ENCODE data around the gene RNF213.

The RNF213 gene

DNA sequence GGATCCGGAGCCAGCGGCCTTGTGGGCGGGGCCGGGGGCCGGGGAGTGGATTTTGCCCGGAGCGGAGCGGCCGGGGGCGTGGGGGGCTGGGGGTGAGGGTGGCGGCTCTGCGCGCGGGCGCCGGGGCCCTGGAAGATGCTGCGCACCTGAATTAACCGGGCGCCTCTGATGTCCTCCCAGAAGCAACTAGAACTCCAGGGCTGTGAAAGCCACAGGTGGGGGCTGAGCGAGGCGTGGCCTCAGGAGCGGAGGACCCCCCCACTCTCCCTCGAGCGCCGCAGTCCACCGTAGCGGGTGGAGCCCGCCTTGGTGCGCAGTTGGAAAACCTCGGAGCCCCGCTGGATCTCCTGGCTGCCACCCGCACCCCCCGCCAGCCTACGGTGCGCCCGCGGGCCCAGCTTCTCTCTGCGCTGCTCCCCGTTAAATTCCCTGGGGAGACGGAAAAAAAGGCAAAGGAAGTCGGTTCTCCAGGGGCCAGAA lies 39.9 kb upstream of the RNF213 start:
- H3K4me3 ChIP-seq (ENCODE audit: low read depth, low read length), result peak overlapping the region; percentile 94
- no peak for TF ChIP-seq CTCF (IDR thresholded peaks at IDR 0.05; ENCODE audit: low read depth, low read length)

GRCh38 chr17:80221351-80222105 lies 39.1 kb upstream of the RNF213 start:
- peak overlapping the region; percentile 94 for H3K4me3 ChIP-seq (ENCODE audit: low read depth, low read length)
- no peak for TF ChIP-seq CTCF (IDR thresholded peaks at IDR 0.05; ENCODE audit: low read depth, low read length)

DNA sequence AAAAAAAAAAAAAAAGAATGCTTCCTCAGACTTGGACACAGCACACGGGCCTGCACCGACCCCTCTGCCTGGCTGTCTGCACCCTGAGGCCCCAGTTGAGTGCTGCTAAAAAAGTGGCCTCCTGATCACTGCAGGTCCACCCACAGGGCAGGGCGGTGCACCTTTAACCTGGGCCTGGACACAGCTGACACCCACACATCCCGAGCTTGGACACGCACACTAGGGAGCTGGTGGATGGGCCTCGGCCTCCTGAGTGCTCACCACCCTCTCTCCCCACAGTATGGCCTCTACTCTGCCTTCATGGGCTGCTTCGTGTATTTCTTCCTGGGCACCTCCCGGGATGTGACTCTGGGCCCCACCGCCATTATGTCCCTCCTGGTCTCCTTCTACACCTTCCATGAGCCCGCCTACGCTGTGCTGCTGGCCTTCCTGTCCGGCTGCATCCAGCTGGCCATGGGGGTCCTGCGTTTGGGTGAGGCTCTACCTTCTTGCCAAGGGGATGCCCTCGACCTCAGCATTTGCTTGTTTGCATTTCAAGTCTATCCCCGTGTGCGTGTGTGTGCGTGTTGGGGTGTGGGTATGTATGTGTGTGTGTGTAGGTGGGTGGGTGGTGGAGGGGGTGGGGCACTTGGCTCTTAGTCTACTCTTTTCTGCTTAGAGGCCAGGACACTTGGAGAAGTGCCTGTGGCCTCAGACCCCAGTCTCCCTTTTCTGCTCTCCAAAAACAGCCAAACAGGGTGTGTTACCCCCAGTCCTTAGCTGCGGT lies 38.1 kb upstream of the RNF213 start:
- no peak for TF ChIP-seq CTCF (IDR thresholded peaks at IDR 0.05; ENCODE audit: low read depth, low read length)
- H3K4me3 ChIP-seq (ENCODE audit: low read depth, low read length), result no peak overlapping the region

GRCh38 chr17:80223142-80223815 lies 37.4 kb upstream of the RNF213 start:
- TF ChIP-seq CTCF (IDR thresholded peaks at IDR 0.05; ENCODE audit: low read depth, low read length), result no peak
- no peak overlapping the region for H3K4me3 ChIP-seq (ENCODE audit: low read depth, low read length)

GRCh38 chr17:80223838-80224497 lies 36.7 kb upstream of the RNF213 start:
- no peak for TF ChIP-seq CTCF (IDR thresholded peaks at IDR 0.05; ENCODE audit: low read depth, low read length)
- no peak overlapping the region for H3K4me3 ChIP-seq (ENCODE audit: low read depth, low read length)

DNA sequence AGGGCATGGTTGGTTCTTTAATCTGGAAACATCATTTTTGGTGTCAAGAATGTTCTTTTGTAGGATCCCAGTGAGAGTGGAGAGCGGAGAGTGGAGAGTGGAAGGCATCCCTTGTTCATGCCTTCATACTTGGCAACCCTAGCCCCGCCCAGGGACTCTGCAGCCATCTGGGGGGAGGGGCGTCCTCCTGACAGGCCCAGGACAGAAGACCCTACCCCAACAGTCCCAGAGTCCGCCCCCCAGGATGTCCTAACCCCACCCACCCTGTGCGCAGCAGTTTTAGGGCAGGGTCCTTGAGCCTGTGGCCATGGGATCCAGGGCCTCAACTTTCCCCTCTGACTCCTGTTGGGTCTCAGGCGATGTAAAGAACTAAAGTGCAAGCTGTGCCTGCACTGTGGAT lies 36.0 kb upstream of the RNF213 start:
- TF ChIP-seq CTCF (IDR thresholded peaks at IDR 0.05; ENCODE audit: low read depth, low read length), result no peak
- no peak overlapping the region for H3K4me3 ChIP-seq (ENCODE audit: low read depth, low read length)
